ENCODE measurements around the gene METTL25B. TPM values are rescaled to one million over a fixed set of nuclear protein-coding genes. Genes with fewer than 3 reads are reported as not detected.

Gene METTL25B
- total and polyA plus RNA-seq, 4 donors: 6.9 to 13.5 (median 11.5) TPM

DNA sequence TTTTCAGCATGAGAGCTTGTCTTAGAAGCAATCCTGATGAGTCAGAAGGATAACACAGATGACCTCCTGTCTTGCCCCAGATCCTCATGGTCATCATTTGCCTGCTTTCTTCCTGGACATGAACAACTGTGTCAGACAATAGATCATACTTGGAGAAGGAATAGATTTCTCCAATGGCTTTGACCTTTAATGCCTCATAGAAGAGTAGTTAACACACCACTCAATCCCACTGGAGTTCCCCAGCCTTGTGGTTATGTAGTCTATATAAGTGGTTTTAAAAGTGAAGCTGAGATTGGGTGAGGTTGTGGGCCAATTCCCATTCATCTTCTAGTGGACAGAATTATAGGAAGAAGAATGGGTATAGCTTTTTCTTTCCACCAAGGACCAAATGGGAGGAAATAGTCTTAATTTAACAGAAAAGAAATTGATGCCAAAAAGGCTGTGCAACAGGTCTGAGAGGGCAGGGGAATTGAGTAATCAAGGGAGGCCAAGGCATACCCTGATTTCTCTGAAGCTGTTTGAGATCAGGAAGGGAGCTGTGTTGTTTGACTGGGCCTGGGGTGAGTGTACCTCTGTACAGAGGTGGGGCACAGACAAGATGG is 53.4 kb downstream of the METTL25B start:
- no peak for TF ChIP-seq EGR1 (IDR thresholded peaks at IDR 0.05; ENCODE audit: low read depth in 2 of 2)
- no peak for TF ChIP-seq HNF4G (IDR thresholded peaks at IDR 0.05)
- no peak for TF ChIP-seq FOXA1 (IDR thresholded peaks at IDR 0.05)
- no peak for TF ChIP-seq GABPA (IDR thresholded peaks at IDR 0.05 in 1 of 2, conservative IDR thresholded peaks at IDR 0.05 in 1 of 2)
- TF ChIP-seq HNF4A (conservative IDR thresholded peaks at IDR 0.05): no peak
- TF ChIP-seq YY1 (IDR thresholded peaks at IDR 0.05): no peak
- TF ChIP-seq, protein P1, sequence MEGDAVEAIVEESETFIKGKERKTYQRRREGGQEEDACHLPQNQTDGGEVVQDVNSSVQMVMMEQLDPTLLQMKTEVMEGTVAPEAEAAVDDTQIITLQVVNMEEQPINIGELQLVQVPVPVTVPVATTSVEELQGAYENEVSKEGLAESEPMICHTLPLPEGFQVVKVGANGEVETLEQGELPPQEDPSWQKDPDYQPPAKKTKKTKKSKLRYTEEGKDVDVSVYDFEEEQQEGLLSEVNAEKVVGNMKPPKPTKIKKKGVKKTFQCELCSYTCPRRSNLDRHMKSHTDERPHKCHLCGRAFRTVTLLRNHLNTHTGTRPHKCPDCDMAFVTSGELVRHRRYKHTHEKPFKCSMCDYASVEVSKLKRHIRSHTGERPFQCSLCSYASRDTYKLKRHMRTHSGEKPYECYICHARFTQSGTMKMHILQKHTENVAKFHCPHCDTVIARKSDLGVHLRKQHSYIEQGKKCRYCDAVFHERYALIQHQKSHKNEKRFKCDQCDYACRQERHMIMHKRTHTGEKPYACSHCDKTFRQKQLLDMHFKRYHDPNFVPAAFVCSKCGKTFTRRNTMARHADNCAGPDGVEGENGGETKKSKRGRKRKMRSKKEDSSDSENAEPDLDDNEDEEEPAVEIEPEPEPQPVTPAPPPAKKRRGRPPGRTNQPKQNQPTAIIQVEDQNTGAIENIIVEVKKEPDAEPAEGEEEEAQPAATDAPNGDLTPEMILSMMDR (IDR thresholded peaks at IDR 0.05; ENCODE audit: low read depth, low read length, missing input control): no peak
- no peaks in the 10 kb centered on the region for H3K9me3 ChIP-seq (ENCODE audit: control insufficient read depth in 4 of 4, low read length in 3 of 4)
- no peak overlapping the region for H3K9ac ChIP-seq (ENCODE audit: low read depth in 1 of 2, low read length in 2 of 2)
- H3K4me3 ChIP-seq (ENCODE audit: low read depth in 1 of 3, low read length in 3 of 3): no peak overlapping the region
- H3K36me3 ChIP-seq (ENCODE audit: control insufficient read depth in 4 of 4, insufficient read depth in 3 of 4, low read depth in 1 of 4, low read length in 3 of 4): peaks cover 2 to 24% (median 16%) of the 10 kb centered on the region in 4 donors
- no peaks in the 10 kb centered on the region for H3K27me3 ChIP-seq (ENCODE audit: control insufficient read depth in 4 of 4, insufficient read depth in 4 of 4, low read length in 3 of 4)
- DNase-seq (ENCODE audit: low spot score): no peak
- H3K4me1 ChIP-seq (ENCODE audit: control insufficient read depth in 4 of 4, insufficient read depth in 4 of 4, low read length in 3 of 4): no peaks in the 10 kb centered on the region
- H3K27ac ChIP-seq (ENCODE audit: low read depth in 1 of 2, low read length in 2 of 2): no peak overlapping the region

DNA sequence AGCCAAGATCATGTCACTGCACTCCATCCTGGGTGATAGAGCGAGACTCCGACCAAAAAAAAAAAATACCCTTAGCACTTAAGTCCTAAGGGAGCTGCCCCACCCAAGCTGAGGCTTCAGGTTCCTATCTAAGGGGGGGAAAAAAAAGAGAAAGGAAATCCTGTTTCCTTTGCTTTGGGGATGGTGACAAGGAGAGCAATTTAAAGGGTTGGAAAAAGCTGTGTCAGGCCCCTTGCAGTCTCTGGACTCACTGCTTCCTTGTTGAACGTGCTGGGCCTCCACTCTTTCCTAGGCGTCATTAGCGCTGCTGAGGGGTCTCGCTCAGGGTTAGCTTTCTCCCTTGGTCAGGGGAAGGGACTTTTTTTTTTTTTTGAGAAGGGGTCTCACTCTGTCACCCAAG is 57.2 kb downstream of the METTL25B start:
- DNase-seq (ENCODE audit: low spot score): no peak

More for the DNA sequence above, 57.2 kb downstream of the METTL25B start:
- Histone ChIP-seq H3K27ac (ENCODE audit: low read depth in 1 of 2, low read length in 2 of 2) (no peak overlapping the region), H3K9ac (ENCODE audit: low read depth in 1 of 2, low read length in 2 of 2) (no peak overlapping the region), H3K4me1 (ENCODE audit: control insufficient read depth in 4 of 4, insufficient read depth in 4 of 4, low read length in 3 of 4) (no peaks in the 10 kb centered on the region), H3K4me3 (ENCODE audit: low read depth in 1 of 3, low read length in 3 of 3) (no peak overlapping the region), H3K27me3 (ENCODE audit: control insufficient read depth in 4 of 4, insufficient read depth in 4 of 4, low read length in 3 of 4) (no peaks in the 10 kb centered on the region), H3K9me3 (ENCODE audit: control insufficient read depth in 4 of 4, low read length in 3 of 4) (no peaks in the 10 kb centered on the region), H3K36me3 (ENCODE audit: control insufficient read depth in 4 of 4, insufficient read depth in 3 of 4, low read depth in 1 of 4, low read length in 3 of 4) (peaks cover 11 to 34% (median 25%) of the 10 kb centered on the region in 4 donors)
- TF ChIP-seq HNF4A (conservative IDR thresholded peaks at IDR 0.05): no peak
- TF ChIP-seq, protein P1 (IDR thresholded peaks at IDR 0.05; ENCODE audit: low read depth, low read length, missing input control): no peak
- TF ChIP-seq FOXA2 (IDR thresholded peaks at IDR 0.05): no peak
- TF ChIP-seq, protein P2, sequence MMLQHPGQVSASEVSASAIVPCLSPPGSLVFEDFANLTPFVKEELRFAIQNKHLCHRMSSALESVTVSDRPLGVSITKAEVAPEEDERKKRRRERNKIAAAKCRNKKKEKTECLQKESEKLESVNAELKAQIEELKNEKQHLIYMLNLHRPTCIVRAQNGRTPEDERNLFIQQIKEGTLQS (IDR thresholded peaks at IDR 0.05): no peak
- TF ChIP-seq, protein P3, sequence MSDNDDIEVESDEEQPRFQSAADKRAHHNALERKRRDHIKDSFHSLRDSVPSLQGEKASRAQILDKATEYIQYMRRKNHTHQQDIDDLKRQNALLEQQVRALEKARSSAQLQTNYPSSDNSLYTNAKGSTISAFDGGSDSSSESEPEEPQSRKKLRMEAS (IDR thresholded peaks at IDR 0.05): no peak
- TF ChIP-seq JUND (IDR thresholded peaks at IDR 0.05): no peak
- TF ChIP-seq, protein P4, sequence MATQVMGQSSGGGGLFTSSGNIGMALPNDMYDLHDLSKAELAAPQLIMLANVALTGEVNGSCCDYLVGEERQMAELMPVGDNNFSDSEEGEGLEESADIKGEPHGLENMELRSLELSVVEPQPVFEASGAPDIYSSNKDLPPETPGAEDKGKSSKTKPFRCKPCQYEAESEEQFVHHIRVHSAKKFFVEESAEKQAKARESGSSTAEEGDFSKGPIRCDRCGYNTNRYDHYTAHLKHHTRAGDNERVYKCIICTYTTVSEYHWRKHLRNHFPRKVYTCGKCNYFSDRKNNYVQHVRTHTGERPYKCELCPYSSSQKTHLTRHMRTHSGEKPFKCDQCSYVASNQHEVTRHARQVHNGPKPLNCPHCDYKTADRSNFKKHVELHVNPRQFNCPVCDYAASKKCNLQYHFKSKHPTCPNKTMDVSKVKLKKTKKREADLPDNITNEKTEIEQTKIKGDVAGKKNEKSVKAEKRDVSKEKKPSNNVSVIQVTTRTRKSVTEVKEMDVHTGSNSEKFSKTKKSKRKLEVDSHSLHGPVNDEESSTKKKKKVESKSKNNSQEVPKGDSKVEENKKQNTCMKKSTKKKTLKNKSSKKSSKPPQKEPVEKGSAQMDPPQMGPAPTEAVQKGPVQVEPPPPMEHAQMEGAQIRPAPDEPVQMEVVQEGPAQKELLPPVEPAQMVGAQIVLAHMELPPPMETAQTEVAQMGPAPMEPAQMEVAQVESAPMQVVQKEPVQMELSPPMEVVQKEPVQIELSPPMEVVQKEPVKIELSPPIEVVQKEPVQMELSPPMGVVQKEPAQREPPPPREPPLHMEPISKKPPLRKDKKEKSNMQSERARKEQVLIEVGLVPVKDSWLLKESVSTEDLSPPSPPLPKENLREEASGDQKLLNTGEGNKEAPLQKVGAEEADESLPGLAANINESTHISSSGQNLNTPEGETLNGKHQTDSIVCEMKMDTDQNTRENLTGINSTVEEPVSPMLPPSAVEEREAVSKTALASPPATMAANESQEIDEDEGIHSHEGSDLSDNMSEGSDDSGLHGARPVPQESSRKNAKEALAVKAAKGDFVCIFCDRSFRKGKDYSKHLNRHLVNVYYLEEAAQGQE (IDR thresholded peaks at IDR 0.05): no peak
- no peak for TF ChIP-seq TAF1 (conservative IDR thresholded peaks at IDR 0.05)
- TF ChIP-seq RXRA (IDR thresholded peaks at IDR 0.05): no peak
- no peak for TF ChIP-seq GABPA (IDR thresholded peaks at IDR 0.05 in 1 of 2, conservative IDR thresholded peaks at IDR 0.05 in 1 of 2)
- TF ChIP-seq YY1 (IDR thresholded peaks at IDR 0.05): no peak
- TF ChIP-seq NR2F2 (IDR thresholded peaks at IDR 0.05): no peak
- TF ChIP-seq SP1 (IDR thresholded peaks at IDR 0.05): no peak
- TF ChIP-seq HNF4G (IDR thresholded peaks at IDR 0.05): no peak
- TF ChIP-seq RAD21 (IDR thresholded peaks at IDR 0.05): no peak
- TF ChIP-seq FOXA1 (IDR thresholded peaks at IDR 0.05): no peak
- no peak for TF ChIP-seq EGR1 (IDR thresholded peaks at IDR 0.05; ENCODE audit: low read depth in 2 of 2)
- 86% methylated on average over 6 of the region's 6 CpGs for WGBS

Data from liver (tissue), 9 donors.